ENCODE data around the gene FCRL6.

FCRL6 gene

GRCh38 chr1:159843459-159843858, 41.3 kb downstream of the FCRL6 start:
- ChIA-PET CTCF (interaction anchor here (1.0 to 1.5 kb wide), 5 partner anchors 9 to 682 kb away, joined by 3 to 4 read pairs (median 3); no protein-coding TSS in a partner anchor), POLR2A (no interaction called here)
- no peak for TF ChIP-seq CTCF (IDR thresholded peaks at IDR 0.05; ENCODE audit: control extremely low read depth, extremely low read depth, low read depth, missing control alignments)
- DNase-seq (ENCODE audit: extremely low spot score), result no peak

- POLR2A ChIA-PET, result no interaction called here
- TF ChIP-seq CTCF (IDR thresholded peaks at IDR 0.05; ENCODE audit: control extremely low read depth, extremely low read depth, low read depth, missing control alignments), result no peak
- CTCF ChIA-PET, result interaction anchor here (1.7 to 1.9 kb wide), 2 partner anchors 10 to 47 kb away, joined by 4 to 5 read pairs; no protein-coding TSS in a partner anchor
- DNase-seq (ENCODE audit: extremely low spot score), result no peak
These were observed 43.8 kb downstream of the FCRL6 start for GRCh38 chr1:159845751-159846629.

- ChIA-PET POLR2A (no interaction called here), CTCF (interaction anchor here (1.7 to 1.9 kb wide), 2 partner anchors 11 to 48 kb away, joined by 4 to 5 read pairs; no protein-coding TSS in a partner anchor)
- no peak for TF ChIP-seq CTCF (IDR thresholded peaks at IDR 0.05; ENCODE audit: control extremely low read depth, extremely low read depth, low read depth, missing control alignments)
- no peak for DNase-seq (ENCODE audit: extremely low spot score)
These were observed 45.1 kb downstream of the FCRL6 start for GRCh38 chr1:159847231-159847630.

GRCh38 chr1:159848326-159848725, 46.2 kb downstream of the FCRL6 start:
- DNase-seq (ENCODE audit: extremely low spot score), result no peak
- POLR2A ChIA-PET, result no interaction called here
- CTCF ChIA-PET, result interaction anchor here (1.7 kb wide), 1 partner anchor 9 kb away, joined by 5 read pairs; no protein-coding TSS in a partner anchor
- TF ChIP-seq CTCF (IDR thresholded peaks at IDR 0.05; ENCODE audit: control extremely low read depth, extremely low read depth, low read depth, missing control alignments), result no peak

- TF ChIP-seq CTCF (IDR thresholded peaks at IDR 0.05; ENCODE audit: control extremely low read depth, extremely low read depth, low read depth, missing control alignments), result no peak
- no peak for DNase-seq (ENCODE audit: extremely low spot score)
- POLR2A ChIA-PET, result no interaction called here
- CTCF ChIA-PET, result interaction anchor here (1.3 to 1.7 kb wide), 3 partner anchors 8 to 21 kb away, joined by 3 to 5 read pairs (median 3); no protein-coding TSS in a partner anchor
These were observed 47.6 kb downstream of the FCRL6 start for GRCh38 chr1:159849626-159850366.

- DNase-seq (ENCODE audit: extremely low spot score), result no peak
- no peak for TF ChIP-seq CTCF (IDR thresholded peaks at IDR 0.05; ENCODE audit: control extremely low read depth, extremely low read depth, low read depth, missing control alignments)
- ChIA-PET CTCF (interaction anchor here (1.1 to 2.4 kb wide), 4 partner anchors 9 to 156 kb away, joined by 3 to 6 read pairs (median 4); no protein-coding TSS in a partner anchor), POLR2A (no interaction called here)
These were observed 49.2 kb downstream of the FCRL6 start for GRCh38 chr1:159851407-159851806.
